ENCODE results near the gene MMP13. TPM values are rescaled to one million over a fixed set of nuclear protein-coding genes. Genes with fewer than 3 reads are reported as not detected.
"Not testable (repeated sequence)": the region's sequence is repeated elsewhere in the genome, so short reads cannot be mapped to it uniquely, and the experiment has no call there.

Gene MMP13
- total RNA-seq, 1 donor from 2014 or later, result not detected

GRCh38 chr11:102935514-102935913 lies 20.0 kb downstream of the MMP13 start:
- no peak for DNase-seq (ENCODE audit: low read depth)

GRCh38 chr11:102934735-102935134 lies 20.8 kb downstream of the MMP13 start:
- DNase-seq (ENCODE audit: low read depth), result no peak

- DNase-seq (ENCODE audit: low read depth), result no peak
Measured at GRCh38 chr11:102933627-102934026, 21.9 kb downstream of the MMP13 start.

GRCh38 chr11:102932678-102933077 lies 22.9 kb downstream of the MMP13 start:
- DNase-seq (ENCODE audit: low read depth), result no peak

GRCh38 chr11:102930451-102930850 lies 25.1 kb downstream of the MMP13 start:
- DNase-seq (ENCODE audit: low read depth), result no peak

- DNase-seq (ENCODE audit: low read depth), result peak; percentile 100
Measured at GRCh38 chr11:102929972-102930371, 25.6 kb downstream of the MMP13 start.

- DNase-seq (ENCODE audit: low read depth), result peak; percentile 61
Measured at GRCh38 chr11:102929166-102929565, 26.4 kb downstream of the MMP13 start.

GRCh38 chr11:102928247-102928646 lies 27.3 kb downstream of the MMP13 start:
- no peak for DNase-seq (ENCODE audit: low read depth)

GRCh38 chr11:102927624-102927990 lies 27.9 kb downstream of the MMP13 start:
- DNase-seq (ENCODE audit: low read depth), result no peak

GRCh38 chr11:102926961-102927623 lies 28.4 kb downstream of the MMP13 start:
- DNase-seq (ENCODE audit: low read depth), result no peak

GRCh38 chr11:102926517-102926916 lies 29.0 kb downstream of the MMP13 start:
- no peak for DNase-seq (ENCODE audit: low read depth)

- no peak for DNase-seq (ENCODE audit: low read depth)
Measured at GRCh38 chr11:102925988-102926387, 29.5 kb downstream of the MMP13 start.

GRCh38 chr11:102924851-102925380 lies 30.6 kb downstream of the MMP13 start:
- DNase-seq (ENCODE audit: low read depth), result peak; percentile 89

- no peak for DNase-seq (ENCODE audit: low read depth)
Measured at GRCh38 chr11:102921587-102922220, 33.8 kb downstream of the MMP13 start.

- DNase-seq (ENCODE audit: low read depth), result no peak
Measured at GRCh38 chr11:102920118-102920684, 35.3 kb downstream of the MMP13 start.

GRCh38 chr11:102915044-102915375 lies 40.5 kb downstream of the MMP13 start:
- DNase-seq (ENCODE audit: low read depth), result no peak

- DNase-seq (ENCODE audit: low read depth), result peak; percentile 67
Measured at GRCh38 chr11:102914238-102915043, 41.1 kb downstream of the MMP13 start.

- peak; percentile 39 for DNase-seq (ENCODE audit: low read depth)
Measured at GRCh38 chr11:102912482-102912830, 43.1 kb downstream of the MMP13 start.

GRCh38 chr11:102911758-102912481 lies 43.6 kb downstream of the MMP13 start:
- peak; percentile 33 for DNase-seq (ENCODE audit: low read depth)

GRCh38 chr11:102905848-102906247 lies 49.7 kb downstream of the MMP13 start:
- not testable (repeated sequence) for DNase-seq (ENCODE audit: low read depth)

GRCh38 chr11:102903895-102904294 lies 51.6 kb downstream of the MMP13 start:
- DNase-seq (ENCODE audit: low read depth), result not testable (repeated sequence)

- DNase-seq (ENCODE audit: low read depth), result no peak
Measured at GRCh38 chr11:102900346-102900745, 55.2 kb downstream of the MMP13 start.

Measured in renal cortical epithelial cell (primary cell).